ENCODE results near the gene MAN1A2.

DNA sequence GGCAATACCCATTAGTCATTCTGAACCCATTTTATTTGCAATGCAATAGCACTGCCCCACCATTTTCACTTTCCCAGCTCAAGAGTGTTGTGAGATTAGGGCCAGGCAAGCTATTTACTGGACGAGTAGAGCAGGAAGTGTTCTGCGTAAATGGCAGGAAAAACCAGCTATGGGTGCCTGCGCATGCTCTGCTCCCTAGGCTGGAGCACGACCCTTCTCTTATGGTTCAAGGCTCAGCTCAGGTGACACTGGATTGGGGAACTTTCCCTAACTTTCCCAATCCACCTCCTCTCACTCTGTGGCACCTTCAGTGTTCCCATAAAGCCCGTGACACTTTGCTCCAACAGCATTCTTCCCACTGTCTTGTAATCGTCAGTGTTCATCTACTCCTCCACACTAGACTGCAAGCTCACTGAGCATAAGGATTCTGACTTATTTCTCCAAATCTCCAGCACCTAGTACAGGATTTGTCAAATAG is 3.6 kb upstream of the MAN1A2 start:
- TF ChIP-seq CTCF (IDR thresholded peaks at IDR 0.05) (no peak), POLR2A (IDR thresholded peaks at IDR 0.05) (no peak)
